Neutrophil (primary cell): ENCODE results near the gene PTPN14.

Source experiments
- H3K27ac ChIP-seq: fragments of 200-600 bp; sonication (generic); 2 replicates; pipeline ENCODE4 v1.5.1; 2016; ENCODE audit warnings: mild to moderate bottlenecking, moderate library complexity
- H3K27me3 ChIP-seq: fragments of 200-600 bp; sonication (generic); 2 replicates; pipeline ENCODE4 v1.6.0; 2016; ENCODE audit warnings: mild to moderate bottlenecking
- H3K36me3 ChIP-seq: fragments of 200-600 bp; sonication (generic); 2 replicates; pipeline ENCODE4 v1.5.1; 2017
- H3K4me1 ChIP-seq, 2 experiments: fragments of 200-600 bp in 1 of 2; sonication (generic) in 1 of 2; 1 replicate in 1 of 2; 2 replicates in 1 of 2; pipeline versions ENCODE4 v1.5.1 to v1.6.1; 2013 to 2016; ENCODE audit warnings: low read depth in 1 of 2, low read length in 1 of 2, mild to moderate bottlenecking in 1 of 2, moderate library complexity in 1 of 2; ENCODE audit not compliant: control insufficient read depth in 1 of 2, insufficient read depth in 1 of 2
- H3K4me3 ChIP-seq, 2 experiments: fragments of 200-600 bp in 1 of 2; sonication (generic) in 1 of 2; 1 replicate in 1 of 2; 2 replicates in 1 of 2; pipeline ENCODE4 v1.5.1; 2013 to 2016; ENCODE audit warnings: low read depth in 1 of 2, low read length in 1 of 2, mild to moderate bottlenecking in 1 of 2, moderate library complexity in 1 of 2
- H3K9me3 ChIP-seq: fragments of 200-600 bp; sonication (generic); 2 replicates; pipeline ENCODE4 v1.5.1; 2016
- TF ChIP-seq, protein P1 (sequence below): fragments of 200-600 bp; sonication (generic); IDR thresholded peaks from 2 replicates; pipeline ENCODE4 v1.5.1; 2016; ENCODE audit warnings: antibody characterized with exemption

Gene PTPN14

DNA sequence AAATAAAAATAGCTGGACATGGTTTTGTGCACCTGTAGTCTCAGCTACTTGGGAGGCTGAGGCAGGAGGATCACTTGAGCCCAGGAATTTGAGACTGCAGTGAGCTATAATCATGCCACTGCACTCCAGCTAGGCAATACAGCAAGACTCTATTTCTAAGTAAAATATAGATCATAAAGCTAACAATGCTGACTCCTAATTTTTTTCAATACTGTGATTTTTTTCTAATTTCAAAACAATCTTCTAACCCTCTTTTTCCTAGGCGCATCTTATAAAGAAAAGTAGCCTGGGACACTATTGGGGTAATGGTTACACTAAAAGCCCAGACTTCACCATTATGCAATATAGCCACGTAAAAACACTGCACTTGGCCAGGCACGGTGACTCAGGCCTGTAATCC is 81.3 kb downstream of the PTPN14 start:
- no peaks in the 10 kb centered on the region for H3K36me3 ChIP-seq
- peaks cover 0 to 10% of the 10 kb centered on the region in 2 experiments for H3K4me1 ChIP-seq
- no peaks in the 10 kb centered on the region for H3K9me3 ChIP-seq
- H3K4me3 ChIP-seq, result no peak overlapping the region
- H3K27me3 ChIP-seq, result no peaks in the 10 kb centered on the region
- TF ChIP-seq, protein P1, sequence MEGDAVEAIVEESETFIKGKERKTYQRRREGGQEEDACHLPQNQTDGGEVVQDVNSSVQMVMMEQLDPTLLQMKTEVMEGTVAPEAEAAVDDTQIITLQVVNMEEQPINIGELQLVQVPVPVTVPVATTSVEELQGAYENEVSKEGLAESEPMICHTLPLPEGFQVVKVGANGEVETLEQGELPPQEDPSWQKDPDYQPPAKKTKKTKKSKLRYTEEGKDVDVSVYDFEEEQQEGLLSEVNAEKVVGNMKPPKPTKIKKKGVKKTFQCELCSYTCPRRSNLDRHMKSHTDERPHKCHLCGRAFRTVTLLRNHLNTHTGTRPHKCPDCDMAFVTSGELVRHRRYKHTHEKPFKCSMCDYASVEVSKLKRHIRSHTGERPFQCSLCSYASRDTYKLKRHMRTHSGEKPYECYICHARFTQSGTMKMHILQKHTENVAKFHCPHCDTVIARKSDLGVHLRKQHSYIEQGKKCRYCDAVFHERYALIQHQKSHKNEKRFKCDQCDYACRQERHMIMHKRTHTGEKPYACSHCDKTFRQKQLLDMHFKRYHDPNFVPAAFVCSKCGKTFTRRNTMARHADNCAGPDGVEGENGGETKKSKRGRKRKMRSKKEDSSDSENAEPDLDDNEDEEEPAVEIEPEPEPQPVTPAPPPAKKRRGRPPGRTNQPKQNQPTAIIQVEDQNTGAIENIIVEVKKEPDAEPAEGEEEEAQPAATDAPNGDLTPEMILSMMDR, result no peak
- no peak overlapping the region for H3K27ac ChIP-seq

DNA sequence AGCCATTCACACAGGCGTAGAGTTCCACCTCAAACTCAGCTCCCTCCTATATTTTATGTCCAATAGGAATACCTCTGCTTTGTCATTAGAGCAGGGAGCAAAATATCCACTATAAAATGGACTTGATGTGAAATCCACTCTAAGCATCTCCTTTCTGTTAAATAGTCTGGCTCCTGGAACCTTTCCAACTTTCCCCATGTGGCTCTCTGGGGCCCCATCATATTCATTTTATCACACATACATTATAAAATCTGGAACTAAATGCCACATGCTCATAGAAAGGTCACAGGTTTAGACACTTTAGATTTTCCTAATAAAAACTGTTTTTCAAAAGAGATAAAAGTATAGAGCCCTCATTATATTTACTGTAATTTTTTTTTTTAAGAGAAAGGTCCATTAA is 82.1 kb downstream of the PTPN14 start:
- peaks cover 0 to 10% of the 10 kb centered on the region in 2 experiments for H3K4me1 ChIP-seq
- H3K4me3 ChIP-seq, result no peak overlapping the region

DNA sequence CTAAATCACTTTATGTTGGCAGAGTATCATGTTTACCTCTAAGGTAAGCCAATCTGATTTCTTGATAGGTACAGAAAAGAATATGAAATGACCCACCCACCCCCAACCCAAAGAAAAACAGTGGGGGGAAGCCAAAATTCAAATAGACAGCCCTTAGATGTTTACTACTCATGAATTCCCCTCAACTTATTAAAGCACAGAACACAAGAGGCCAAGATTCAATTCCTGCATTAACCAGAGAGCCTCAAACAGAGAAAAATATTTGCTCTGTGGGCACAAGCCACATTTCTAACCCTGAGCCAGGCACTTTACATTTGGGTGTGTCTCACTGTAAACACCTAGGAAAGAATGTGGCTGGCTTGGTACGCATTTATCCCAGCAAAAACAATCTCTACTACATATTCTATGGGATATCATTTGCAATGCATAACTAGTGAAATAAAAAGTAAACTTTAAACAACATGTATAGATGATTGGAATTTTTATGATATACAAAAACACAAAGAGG is 84.3 kb downstream of the PTPN14 start:
- Histone ChIP-seq H3K4me3 (no peak overlapping the region), H3K36me3 (no peaks in the 10 kb centered on the region), H3K27ac (no peak overlapping the region), H3K9me3 (no peaks in the 10 kb centered on the region), H3K27me3 (no peaks in the 10 kb centered on the region), H3K4me1 (peaks cover 0 to 10% of the 10 kb centered on the region in 2 experiments)
- TF ChIP-seq, protein P1, result no peak

More for the DNA sequence above, 82.1 kb downstream of the PTPN14 start:
- H3K27me3 ChIP-seq, result no peaks in the 10 kb centered on the region
- H3K9me3 ChIP-seq, result no peaks in the 10 kb centered on the region
- no peak overlapping the region for H3K27ac ChIP-seq
- no peaks in the 10 kb centered on the region for H3K36me3 ChIP-seq
- TF ChIP-seq, protein P1, result no peak

DNA sequence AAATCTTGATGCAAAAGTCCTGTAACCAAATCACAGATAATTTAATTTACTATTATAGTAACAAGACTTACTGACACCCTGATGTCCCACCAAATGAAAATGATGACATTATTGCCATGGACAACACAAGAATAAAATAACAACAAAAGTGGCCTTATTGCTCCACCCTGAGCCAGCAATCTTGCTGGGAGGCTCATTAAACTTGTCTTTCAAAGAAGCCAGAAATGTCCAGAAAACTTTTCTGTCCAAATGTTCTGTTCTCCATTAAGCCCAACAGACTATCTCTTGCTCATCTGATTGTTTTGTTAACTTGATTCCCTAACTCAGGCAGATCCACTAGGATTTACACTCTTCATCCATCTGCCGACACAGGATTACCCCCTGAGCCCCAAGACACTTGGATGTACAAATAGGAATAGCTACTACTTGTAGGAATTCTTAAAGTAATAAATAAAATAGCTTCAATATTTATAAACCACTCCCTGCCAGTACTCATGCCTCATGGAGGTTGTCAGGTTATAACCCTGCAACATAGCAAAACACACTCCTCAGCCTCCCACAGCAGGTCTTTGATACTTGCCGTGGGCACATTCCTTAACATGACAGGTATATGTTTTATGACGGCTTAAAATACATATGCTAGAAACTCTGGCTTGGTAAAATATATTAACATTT is 84.9 kb downstream of the PTPN14 start:
- Histone ChIP-seq H3K4me3 (no peak overlapping the region), H3K36me3 (no peaks in the 10 kb centered on the region), H3K4me1 (peaks cover 0 to 7% of the 10 kb centered on the region in 2 experiments), H3K9me3 (no peaks in the 10 kb centered on the region), H3K27me3 (no peaks in the 10 kb centered on the region), H3K27ac (no peak overlapping the region)
- TF ChIP-seq, protein P1, result no peak

DNA sequence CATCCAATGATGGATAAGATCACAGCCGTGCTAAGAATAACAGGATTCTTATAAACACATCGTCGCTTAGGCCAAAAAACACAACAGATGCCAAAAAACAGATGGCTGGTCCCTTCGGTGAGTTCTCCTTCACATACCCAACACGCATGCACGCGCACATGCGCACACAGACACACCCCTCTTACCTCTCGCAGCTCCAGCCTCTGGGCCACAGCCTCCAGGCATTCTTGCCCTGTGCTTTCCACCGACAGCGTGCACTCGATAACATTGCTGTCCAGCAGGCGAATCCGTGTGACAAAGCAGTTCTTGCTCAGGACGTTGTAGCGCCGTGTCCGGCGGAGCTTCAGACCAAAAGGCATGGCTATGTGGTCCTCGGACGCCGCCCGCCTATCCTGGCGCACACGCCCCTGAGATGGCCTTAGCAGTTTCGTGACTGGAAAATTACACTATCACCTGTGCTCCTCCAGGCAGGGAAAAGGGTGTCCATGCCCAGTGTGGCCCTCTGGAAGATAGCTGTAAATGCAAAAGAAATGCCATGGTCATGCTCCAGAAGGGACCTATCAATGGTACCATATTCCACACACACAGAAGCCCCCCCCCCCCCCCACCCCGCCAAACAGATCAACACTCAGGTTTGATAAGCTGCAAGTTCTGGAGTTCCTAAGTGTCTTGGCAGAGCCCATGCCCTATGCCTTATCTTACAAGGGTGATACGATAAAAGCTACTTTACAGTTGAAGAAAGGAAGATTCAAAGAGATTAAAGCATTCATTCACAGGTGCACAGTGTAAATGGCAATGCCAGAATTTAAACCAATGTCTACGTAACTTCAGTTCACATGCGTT is 86.7 kb downstream of the PTPN14 start:
- TF ChIP-seq, protein P1, result no peak
- Histone ChIP-seq H3K4me1 (no peaks in the 10 kb centered on the region), H3K27me3 (no peaks in the 10 kb centered on the region), H3K27ac (no peak overlapping the region), H3K9me3 (no peaks in the 10 kb centered on the region), H3K4me3 (no peak overlapping the region), H3K36me3 (no peaks in the 10 kb centered on the region)
